GM12878 (cell line): ENCODE measurements around the gene TMEM161B. TPM values are rescaled to one million over a fixed set of nuclear protein-coding genes. Genes with fewer than 3 reads are reported as not detected.

Source experiments
- ASH2L ChIP-seq: fragments of 300-600, 200-600 bp; sonication (generic); IDR thresholded peaks from 2 replicates; pipeline ENCODE4 v1.6.1; 2017; ENCODE audit warnings: low read depth, mild to moderate bottlenecking, borderline replicate concordance
- CHD2 ChIP-seq: IDR thresholded peaks from 2 replicates; pipeline ENCODE4 v1.6.1; 2011; ENCODE audit warnings: low read depth, low read length, improper control_type of control experiment, borderline replicate concordance
- EGR1 ChIP-seq, 2 experiments: IDR thresholded peaks; 1 replicate in 1 of 2; 2 replicates in 1 of 2; pipeline ENCODE4 v1.6.1; 2011 to 2012; ENCODE audit warnings: low read depth in 2 of 2, low read length in 2 of 2, borderline replicate concordance in 1 of 2, mild to moderate bottlenecking in 1 of 2, moderate library complexity in 1 of 2
- NBN ChIP-seq: fragments of 450-650 bp; IDR thresholded peaks from 2 replicates; pipeline ENCODE4 v1.6.1; 2016
- SPI1 ChIP-seq: IDR thresholded peaks from 2 replicates; pipeline ENCODE4 v1.6.1; 2011; ENCODE audit warnings: low read depth, mild to moderate bottlenecking, low read length, moderate library complexity, borderline replicate concordance; ENCODE audit not compliant: insufficient read depth
- SREBF2 ChIP-seq: IDR thresholded peaks from 2 replicates; pipeline ENCODE4 v1.6.1; 2012; ENCODE audit warnings: mild to moderate bottlenecking, low read length
- SUZ12 ChIP-seq: fragments of 200-600 bp; sonication (generic); IDR thresholded peaks from one replicate; pipeline ENCODE4 v1.6.1; 2018; ENCODE audit warnings: antibody characterized with exemption, mild to moderate bottlenecking; ENCODE audit not compliant: unreplicated experiment
- TBL1XR1 ChIP-seq: IDR thresholded peaks from 2 replicates; pipeline ENCODE4 v1.6.1; 2012; ENCODE audit warnings: low read depth, low read length, improper control_type of control experiment
- TCF12 ChIP-seq: IDR thresholded peaks from 2 replicates; pipeline ENCODE4 v1.6.1; 2011; ENCODE audit warnings: low read depth, mild to moderate bottlenecking, low read length
- polyA plus RNA-seq, 11 experiments: library from polyadenylated mRNA; depleted of rRNA in 4 of 11; unstranded in 6 of 11; stranded (reverse) in 5 of 11; fragments of >200 nt; fragmentation: Nextera tagmentation in 4 of 11; fragmentation: Illumina TruSeq in 1 of 11; extraction: Ambion mirVana in 4 of 11; extraction: Trizol in 1 of 11; gene quantifications; 1 replicate in 1 of 11; 2 replicates in 10 of 11; pipeline versions ENCODE4 v1.2.1 to v1.2.3, GENCODE V29; 2011 to 2016; ENCODE audit warnings: inconsistent platforms in 2 of 11, missing spikeins in 2 of 11, low read depth in 1 of 11
- total RNA-seq, 4 experiments: library from RNA; depleted of rRNA in 3 of 4; stranded (reverse); fragments of >200 nt in 3 of 4; fragmentation: Illumina TruSeq in 1 of 4; extraction: Trizol in 1 of 4; gene quantifications; 2 replicates each; pipeline versions ENCODE4 v1.2.1 to v1.2.3, GENCODE V29; 2013 to 2021
- TF ChIP-seq, protein P1 (sequence below): fragments of 150-350 bp; IDR thresholded peaks from 2 replicates; pipeline ENCODE4 v1.6.1; 2016; ENCODE audit warnings: low read depth, low read length
- TF ChIP-seq, protein P2 (sequence below): fragments of 450-650 bp; formaldehyde crosslinking; IDR thresholded peaks from 2 replicates; pipeline ENCODE4 v1.4.0; 2020; ENCODE audit warnings: mild to moderate bottlenecking, moderate library complexity
- TF ChIP-seq, protein P3 (sequence below): fragments of 450-650 bp; IDR thresholded peaks from 2 replicates; pipeline ENCODE4 v1.6.1; 2018; ENCODE audit warnings: mild to moderate bottlenecking, low read depth, moderate library complexity; ENCODE audit not compliant: partially characterized antibody
- TF ChIP-seq, protein P4 (sequence below): fragments of 450-650 bp; IDR thresholded peaks from 2 replicates; pipeline ENCODE4 v1.6.1; 2017; ENCODE audit warnings: mild to moderate bottlenecking, moderate library complexity

TMEM161B gene
- total and polyA plus RNA-seq, 10 of the 15 experiments (the other 5 are each of a cell fraction or from before 2014, with no cell fraction given), result 13.8 to 38.9 (median 25.0) TPM

DNA sequence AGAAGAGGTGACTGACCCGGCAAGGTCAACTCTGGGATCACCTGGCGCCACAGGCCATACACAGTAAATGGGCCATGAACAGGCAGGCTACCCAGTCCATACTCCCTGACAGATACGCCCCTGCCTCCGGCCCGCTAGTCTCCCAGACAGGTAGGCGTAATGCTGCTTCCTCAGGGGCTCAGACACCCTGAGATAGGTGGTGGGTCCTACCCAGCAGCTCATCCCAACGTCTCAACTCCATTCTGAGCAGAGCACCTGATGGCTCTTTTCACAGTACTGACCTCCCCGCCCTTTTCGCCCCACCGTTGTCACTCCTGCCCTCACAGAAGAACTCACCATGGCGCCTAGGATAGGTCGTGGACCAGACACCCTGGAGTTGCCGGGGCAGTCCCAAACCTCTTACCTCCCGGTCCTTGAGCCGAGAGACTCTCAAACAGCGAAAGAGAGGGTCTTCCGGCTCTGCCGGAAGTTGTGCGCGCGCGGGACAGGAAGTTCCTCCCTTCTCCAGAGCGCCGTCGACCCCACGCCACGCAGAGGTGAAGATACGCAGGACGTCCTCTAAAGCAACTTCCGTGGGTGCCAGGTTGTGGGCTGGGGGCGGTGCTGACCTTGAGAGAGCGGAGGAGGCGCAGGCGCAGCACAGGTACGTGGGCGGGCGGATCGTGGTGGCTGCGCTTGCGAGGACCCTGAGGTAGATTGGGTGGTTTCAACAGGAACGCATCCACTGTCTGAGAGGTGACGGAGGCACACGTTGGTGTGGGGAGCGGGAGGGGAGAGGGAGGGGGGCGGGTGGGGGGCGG lies at the start of gene TMEM161B (continued):
- TF ChIP-seq SREBF2 (0 out of 2 replicates have a peak, but pooled peaks have one; percentile 36), ASH2L (peak; percentile 64; the same call in 1 of the 2 replicates), SPI1 (0 out of 2 replicates have a peak, but pooled peaks have one; percentile 48), NBN (no peak; the same call in 1 of the 2 replicates), CHD2 (peak; percentile 59; the same call in 1 of the 2 replicates), TCF12 (no peak; the same call in 1 of the 2 replicates), SUZ12 (no peak), TBL1XR1 (peak; percentile 14; the same call in 1 of the 2 replicates), EGR1 (IDR thresholded peaks at IDR 0.05; ENCODE audit: borderline replicate concordance in 1 of 2, low read depth in 2 of 2, low read length in 2 of 2) (peak; percentile 94 to 98)
- TF ChIP-seq, protein P1, sequence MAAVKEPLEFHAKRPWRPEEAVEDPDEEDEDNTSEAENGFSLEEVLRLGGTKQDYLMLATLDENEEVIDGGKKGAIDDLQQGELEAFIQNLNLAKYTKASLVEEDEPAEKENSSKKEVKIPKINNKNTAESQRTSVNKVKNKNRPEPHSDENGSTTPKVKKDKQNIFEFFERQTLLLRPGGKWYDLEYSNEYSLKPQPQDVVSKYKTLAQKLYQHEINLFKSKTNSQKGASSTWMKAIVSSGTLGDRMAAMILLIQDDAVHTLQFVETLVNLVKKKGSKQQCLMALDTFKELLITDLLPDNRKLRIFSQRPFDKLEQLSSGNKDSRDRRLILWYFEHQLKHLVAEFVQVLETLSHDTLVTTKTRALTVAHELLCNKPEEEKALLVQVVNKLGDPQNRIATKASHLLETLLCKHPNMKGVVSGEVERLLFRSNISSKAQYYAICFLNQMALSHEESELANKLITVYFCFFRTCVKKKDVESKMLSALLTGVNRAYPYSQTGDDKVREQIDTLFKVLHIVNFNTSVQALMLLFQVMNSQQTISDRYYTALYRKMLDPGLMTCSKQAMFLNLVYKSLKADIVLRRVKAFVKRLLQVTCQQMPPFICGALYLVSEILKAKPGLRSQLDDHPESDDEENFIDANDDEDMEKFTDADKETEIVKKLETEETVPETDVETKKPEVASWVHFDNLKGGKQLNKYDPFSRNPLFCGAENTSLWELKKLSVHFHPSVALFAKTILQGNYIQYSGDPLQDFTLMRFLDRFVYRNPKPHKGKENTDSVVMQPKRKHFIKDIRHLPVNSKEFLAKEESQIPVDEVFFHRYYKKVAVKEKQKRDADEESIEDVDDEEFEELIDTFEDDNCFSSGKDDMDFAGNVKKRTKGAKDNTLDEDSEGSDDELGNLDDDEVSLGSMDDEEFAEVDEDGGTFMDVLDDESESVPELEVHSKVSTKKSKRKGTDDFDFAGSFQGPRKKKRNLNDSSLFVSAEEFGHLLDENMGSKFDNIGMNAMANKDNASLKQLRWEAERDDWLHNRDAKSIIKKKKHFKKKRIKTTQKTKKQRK, result no peak
- TF ChIP-seq, protein P2, sequence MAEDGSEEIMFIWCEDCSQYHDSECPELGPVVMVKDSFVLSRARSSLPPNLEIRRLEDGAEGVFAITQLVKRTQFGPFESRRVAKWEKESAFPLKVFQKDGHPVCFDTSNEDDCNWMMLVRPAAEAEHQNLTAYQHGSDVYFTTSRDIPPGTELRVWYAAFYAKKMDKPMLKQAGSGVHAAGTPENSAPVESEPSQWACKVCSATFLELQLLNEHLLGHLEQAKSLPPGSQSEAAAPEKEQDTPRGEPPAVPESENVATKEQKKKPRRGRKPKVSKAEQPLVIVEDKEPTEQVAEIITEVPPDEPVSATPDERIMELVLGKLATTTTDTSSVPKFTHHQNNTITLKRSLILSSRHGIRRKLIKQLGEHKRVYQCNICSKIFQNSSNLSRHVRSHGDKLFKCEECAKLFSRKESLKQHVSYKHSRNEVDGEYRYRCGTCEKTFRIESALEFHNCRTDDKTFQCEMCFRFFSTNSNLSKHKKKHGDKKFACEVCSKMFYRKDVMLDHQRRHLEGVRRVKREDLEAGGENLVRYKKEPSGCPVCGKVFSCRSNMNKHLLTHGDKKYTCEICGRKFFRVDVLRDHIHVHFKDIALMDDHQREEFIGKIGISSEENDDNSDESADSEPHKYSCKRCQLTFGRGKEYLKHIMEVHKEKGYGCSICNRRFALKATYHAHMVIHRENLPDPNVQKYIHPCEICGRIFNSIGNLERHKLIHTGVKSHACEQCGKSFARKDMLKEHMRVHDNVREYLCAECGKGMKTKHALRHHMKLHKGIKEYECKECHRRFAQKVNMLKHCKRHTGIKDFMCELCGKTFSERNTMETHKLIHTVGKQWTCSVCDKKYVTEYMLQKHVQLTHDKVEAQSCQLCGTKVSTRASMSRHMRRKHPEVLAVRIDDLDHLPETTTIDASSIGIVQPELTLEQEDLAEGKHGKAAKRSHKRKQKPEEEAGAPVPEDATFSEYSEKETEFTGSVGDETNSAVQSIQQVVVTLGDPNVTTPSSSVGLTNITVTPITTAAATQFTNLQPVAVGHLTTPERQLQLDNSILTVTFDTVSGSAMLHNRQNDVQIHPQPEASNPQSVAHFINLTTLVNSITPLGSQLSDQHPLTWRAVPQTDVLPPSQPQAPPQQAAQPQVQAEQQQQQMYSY (CRISPR knock-in tag), result no peak
- TF ChIP-seq, protein P3, sequence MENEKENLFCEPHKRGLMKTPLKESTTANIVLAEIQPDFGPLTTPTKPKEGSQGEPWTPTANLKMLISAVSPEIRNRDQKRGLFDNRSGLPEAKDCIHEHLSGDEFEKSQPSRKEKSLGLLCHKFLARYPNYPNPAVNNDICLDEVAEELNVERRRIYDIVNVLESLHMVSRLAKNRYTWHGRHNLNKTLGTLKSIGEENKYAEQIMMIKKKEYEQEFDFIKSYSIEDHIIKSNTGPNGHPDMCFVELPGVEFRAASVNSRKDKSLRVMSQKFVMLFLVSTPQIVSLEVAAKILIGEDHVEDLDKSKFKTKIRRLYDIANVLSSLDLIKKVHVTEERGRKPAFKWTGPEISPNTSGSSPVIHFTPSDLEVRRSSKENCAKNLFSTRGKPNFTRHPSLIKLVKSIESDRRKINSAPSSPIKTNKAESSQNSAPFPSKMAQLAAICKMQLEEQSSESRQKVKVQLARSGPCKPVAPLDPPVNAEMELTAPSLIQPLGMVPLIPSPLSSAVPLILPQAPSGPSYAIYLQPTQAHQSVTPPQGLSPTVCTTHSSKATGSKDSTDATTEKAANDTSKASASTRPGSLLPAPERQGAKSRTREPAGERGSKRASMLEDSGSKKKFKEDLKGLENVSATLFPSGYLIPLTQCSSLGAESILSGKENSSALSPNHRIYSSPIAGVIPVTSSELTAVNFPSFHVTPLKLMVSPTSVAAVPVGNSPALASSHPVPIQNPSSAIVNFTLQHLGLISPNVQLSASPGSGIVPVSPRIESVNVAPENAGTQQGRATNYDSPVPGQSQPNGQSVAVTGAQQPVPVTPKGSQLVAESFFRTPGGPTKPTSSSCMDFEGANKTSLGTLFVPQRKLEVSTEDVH, result peak; percentile 80
- TF ChIP-seq, protein P4, sequence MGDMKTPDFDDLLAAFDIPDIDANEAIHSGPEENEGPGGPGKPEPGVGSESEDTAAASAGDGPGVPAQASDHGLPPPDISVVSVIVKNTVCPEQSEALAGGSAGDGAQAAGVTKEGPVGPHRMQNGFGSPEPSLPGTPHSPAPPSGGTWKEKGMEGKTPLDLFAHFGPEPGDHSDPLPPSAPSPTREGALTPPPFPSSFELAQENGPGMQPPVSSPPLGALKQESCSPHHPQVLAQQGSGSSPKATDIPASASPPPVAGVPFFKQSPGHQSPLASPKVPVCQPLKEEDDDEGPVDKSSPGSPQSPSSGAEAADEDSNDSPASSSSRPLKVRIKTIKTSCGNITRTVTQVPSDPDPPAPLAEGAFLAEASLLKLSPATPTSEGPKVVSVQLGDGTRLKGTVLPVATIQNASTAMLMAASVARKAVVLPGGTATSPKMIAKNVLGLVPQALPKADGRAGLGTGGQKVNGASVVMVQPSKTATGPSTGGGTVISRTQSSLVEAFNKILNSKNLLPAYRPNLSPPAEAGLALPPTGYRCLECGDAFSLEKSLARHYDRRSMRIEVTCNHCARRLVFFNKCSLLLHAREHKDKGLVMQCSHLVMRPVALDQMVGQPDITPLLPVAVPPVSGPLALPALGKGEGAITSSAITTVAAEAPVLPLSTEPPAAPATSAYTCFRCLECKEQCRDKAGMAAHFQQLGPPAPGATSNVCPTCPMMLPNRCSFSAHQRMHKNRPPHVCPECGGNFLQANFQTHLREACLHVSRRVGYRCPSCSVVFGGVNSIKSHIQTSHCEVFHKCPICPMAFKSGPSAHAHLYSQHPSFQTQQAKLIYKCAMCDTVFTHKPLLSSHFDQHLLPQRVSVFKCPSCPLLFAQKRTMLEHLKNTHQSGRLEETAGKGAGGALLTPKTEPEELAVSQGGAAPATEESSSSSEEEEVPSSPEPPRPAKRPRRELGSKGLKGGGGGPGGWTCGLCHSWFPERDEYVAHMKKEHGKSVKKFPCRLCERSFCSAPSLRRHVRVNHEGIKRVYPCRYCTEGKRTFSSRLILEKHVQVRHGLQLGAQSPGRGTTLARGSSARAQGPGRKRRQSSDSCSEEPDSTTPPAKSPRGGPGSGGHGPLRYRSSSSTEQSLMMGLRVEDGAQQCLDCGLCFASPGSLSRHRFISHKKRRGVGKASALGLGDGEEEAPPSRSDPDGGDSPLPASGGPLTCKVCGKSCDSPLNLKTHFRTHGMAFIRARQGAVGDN, result peak; percentile 82
